ENCODE measurements around the gene SDE2.
"Not testable (repeated sequence)": the region's sequence is repeated elsewhere in the genome, so short reads cannot be mapped to it uniquely, and the experiment has no call there.

The SDE2 gene

GRCh38 chr1:225973158-225973557 is 26.0 kb downstream of the SDE2 start:
- DNase-seq, result no peak

DNA sequence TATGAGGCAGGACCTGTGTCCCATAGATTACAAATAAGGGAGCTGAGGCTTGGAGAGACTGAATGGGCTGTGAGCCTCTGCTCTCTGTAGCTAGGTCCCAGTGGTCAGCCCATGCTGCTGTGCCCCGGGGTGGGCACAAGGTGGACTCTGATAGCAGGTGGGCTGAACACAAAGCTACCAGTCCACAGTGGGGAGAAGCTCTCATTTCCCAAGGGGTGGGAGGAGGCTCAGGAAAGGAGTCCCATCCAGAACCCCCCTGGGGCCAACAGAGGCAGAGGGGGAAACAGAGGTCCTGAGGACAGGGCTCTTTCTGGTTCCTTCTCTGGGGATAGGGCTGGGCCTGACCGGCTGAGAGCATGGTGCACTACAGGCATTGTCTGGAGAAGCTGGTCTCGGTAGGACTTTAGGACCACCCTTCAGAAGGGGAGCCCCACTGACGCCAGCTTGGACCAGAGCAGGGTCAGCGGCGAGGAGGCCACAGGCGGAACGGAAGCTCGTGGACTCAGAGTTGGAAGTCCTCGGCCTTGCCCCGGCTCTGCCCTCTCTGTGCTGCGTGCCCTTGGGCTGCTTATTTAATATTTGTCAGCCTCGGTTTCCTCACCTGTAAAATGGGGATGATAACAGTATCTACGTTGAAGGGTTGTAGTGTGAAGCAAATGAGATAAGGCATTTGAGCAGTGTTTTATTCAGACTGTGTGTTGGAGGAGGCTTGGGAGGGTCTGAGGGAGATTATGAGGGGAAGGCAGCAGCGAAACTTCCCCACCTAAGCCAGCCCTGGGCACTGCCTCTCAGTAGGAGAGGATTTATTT is 26.6 kb downstream of the SDE2 start:
- DNase-seq, result no peak

DNA sequence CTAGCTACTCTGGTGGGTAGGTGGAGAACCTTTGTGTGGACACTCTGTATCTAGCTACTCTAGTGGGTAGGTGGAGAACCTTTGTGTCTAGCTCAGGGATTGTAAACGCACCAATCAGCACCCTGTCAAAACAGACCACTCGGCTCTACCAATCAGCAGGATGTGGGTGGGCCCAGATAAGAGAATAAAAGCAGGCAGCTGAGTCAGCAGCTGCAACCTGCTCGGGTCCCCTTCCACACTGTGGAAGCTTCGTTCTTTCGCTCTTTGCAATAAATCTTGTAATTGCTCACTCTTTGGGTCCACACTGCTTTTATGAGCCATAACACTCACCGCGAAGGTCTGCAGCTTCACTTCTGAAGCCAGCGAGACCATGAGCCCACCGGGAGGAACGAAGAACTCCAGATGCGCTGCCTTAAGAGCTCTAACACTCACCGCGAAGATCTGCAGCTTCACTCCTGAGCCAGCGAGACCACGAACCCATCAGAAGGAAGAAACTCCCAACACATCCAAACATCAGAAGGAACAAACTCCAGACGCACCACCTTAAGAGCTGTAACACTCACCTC is 28.5 kb downstream of the SDE2 start:
- not testable (repeated sequence) for DNase-seq

DNA sequence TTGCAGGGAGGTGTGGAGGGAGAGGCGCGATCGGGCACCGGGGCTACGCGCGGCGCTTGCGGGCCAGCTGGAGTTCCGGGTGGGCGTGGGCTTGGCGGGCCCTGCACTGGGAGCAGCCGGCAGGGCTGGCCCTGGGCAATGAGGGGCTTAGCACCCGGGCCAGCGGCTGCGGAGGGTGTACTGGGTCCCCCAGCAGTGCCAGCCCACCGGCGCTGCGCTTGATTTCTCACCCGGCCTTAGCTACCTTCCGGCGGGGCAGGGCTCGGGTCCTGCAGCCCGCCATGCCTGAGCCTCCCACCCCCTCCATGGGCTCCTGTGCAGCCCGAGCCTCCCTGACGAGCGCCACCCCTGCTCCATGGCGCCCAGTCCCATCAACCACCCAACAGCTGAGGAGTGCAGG is 29.4 kb downstream of the SDE2 start:
- not testable (repeated sequence) for DNase-seq

GRCh38 chr1:225965231-225965630 is 33.9 kb downstream of the SDE2 start:
- no peak for DNase-seq

- no peak for DNase-seq
Observed at GRCh38 chr1:225963735-225964530, 35.2 kb downstream of the SDE2 start.

DNA sequence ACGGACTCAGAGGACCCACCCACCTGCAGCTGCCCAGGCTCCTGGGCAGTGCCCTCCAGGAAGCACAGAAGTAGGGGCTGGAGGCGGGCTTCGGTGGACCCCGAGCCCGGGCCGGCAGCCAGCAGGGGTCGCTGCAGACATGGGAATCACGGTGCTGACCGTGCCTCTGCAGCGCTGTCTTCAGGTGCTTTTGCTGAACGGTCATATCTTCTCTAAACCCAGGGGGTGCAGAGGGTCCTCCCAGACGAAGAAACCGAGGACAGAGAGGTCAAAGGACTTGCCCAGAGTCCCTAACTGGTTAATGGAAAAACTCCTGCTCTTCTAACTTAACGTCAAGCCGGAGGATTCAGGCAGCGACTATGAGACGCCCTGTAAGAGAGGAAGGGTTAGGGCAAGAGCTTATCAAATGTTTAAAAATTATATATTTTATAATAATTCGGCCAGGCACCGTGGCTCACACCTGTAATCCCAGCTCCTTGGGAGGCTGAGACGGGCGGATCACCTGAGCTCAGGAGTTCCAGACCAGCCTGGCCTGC is 36.6 kb downstream of the SDE2 start:
- DNase-seq, result peak; percentile 37

- no peak for DNase-seq
Observed at GRCh38 chr1:225961659-225962439, 37.3 kb downstream of the SDE2 start.

DNA sequence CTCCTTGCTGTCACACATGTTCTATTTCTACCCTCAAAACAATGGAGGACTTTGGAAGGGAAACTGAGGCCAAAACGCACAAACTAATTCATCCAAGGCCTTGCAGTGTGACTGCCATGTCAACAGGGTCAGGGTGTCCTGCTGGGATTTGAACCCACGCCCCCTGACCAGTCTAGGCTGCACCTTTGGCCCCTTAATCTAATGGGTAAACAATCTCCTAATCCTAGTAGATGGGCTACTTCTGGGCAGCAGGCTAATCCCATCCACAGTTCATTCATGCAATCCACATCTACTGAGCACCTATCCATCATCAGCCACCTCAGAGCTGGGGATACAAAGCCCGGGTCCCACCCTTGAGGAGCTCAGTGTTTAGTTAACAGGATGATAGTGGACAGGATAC is 41.1 kb downstream of the SDE2 start:
- DNase-seq, result no peak

DNA sequence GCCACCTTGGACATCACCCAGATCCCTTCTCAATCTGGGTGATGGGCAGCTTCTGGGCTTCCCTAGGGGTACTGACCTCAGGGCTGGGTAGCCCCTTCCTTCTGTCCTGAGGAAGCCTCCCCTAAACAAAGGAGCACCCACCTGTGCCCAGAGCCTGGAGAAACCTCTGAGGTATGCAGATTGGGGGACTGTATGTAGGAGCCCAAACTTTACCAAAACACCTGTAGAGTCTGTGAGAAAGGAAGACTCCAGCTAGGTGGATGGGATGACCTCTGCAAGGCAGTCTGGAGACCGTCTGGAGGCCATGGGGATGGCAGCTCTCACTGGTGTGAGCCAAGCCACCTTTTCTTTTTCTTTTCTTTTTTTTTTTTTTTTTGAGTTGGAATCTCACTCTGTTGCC is 44.4 kb downstream of the SDE2 start:
- DNase-seq, result no peak

DNA sequence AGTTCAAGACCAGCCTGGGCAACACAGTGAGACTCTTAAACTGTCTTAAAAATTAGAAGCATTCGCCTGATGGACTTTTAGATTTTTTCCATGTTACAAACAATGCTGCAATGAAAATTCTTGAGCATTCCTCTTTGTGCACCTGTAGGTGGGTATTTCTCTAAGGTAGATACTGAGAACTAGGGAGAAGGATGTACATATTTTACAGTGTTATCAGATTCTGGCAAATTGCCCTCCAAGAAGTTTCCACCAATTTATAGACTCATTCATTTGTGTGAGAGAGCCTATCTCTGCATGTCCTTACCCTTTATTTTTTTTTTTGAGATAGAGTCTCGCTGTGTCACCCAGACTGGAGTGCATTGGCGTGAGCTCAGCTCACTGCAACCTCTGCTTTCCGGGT is 45.8 kb downstream of the SDE2 start:
- DNase-seq, result no peak

- no peak for DNase-seq
Observed at GRCh38 chr1:225950905-225951497, 48.1 kb downstream of the SDE2 start.

DNA sequence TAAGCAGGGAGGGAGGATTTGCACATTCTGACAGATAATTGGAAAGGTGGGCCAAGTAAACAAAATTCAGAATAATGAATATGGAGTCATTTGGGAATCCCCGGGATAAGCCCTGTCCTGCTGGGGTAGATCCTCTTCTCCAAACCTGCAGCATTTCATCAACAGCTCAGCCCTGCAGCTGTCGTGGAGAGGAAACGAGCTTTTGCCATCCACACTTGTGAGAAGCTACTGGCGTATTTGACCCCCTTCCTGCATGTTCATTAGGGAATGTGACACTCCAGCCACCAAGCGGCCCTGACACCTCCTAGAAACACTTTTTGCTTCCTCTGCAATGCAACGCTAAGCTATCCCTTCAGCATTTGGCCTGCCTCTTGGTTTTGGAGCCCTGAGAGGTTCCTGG is 50.1 kb downstream of the SDE2 start:
- no peak for DNase-seq

DNA sequence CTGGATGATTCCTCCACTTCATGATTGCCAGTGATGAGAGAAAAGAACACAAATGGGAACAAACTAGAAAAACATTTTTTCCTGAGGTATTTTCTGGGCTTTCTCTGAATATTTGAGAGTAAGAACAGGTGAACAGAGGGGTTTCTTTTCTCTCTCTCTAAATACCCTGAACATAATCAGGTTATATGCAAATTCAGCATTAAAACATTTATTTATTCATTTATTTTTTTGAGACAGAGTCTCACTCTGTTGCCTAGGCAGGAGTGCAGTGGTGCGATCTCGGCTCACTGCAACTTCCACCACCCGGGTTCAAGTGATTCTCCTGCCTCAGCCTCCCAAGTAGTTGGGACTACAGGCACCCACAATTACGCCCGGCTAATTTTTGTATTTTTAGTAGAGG is 52.3 kb downstream of the SDE2 start:
- no peak for DNase-seq

GRCh38 chr1:225946082-225946620 is 53.0 kb downstream of the SDE2 start:
- DNase-seq, result no peak

DNA sequence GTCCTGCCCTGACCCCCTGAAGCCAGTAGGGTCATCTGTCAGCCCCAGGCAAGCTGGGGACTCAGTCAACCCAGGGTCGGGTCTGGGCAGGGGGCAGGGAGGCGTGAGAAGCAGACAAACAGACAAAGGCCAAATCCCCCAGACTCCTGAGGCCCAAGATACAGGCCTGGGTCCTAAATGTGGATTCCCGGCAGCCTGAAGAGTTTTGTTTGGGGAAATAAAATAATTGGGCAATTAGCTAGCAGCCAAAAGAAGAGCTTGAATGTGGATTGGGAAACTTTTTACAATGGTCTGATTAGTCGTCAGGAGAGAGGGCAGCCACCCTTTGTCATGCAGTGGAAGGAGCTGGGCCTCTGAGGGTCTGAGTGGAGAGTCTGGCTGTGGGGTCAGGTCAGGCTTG is 53.6 kb downstream of the SDE2 start:
- no peak for DNase-seq

DNA sequence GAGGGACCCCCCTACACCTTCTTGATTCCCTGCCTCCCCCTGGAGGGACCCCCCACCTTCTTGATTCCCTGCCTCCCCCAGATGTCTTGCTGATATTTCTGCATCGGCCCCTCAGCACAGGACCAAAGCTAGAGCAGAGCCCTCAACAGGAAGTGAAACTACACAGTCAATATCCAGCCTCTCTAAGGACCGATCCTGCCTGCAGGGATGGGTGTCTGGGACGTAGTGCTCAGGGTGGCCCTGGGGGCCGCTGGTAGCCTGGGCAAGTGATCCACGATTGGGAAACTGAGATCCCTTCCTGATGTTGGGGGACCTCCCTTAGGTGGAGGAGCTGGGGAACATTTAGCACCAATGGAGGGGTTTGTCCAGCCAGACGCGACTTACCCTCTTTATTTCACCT is 54.2 kb downstream of the SDE2 start:
- DNase-seq, result no peak

DNA sequence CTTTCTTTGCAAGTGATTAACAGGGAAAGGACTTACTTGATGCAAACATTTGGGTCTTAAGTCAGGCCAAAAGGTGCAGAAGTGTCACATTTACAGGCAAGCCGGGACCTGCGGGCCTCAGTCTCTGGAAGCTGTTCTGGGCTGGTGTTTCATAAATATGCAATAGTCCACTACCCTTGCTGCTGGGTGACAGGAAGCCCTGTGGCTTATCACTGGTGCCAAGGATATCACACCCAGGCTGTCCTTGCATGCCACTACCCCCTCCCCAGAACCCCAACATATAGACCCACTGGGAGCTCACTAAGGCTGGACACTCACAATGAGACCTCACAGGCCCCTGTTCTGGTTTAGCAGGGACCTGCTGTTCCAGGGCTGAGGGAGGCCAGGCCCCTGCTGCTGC is 54.8 kb downstream of the SDE2 start:
- DNase-seq, result no peak

GRCh38 chr1:225943582-225943981 is 55.6 kb downstream of the SDE2 start:
- DNase-seq, result no peak

GRCh38 chr1:225942574-225942973 is 56.6 kb downstream of the SDE2 start:
- no peak for DNase-seq

GRCh38 chr1:225941942-225942222 is 57.3 kb downstream of the SDE2 start:
- no peak for DNase-seq

- DNase-seq, result no peak
Observed at GRCh38 chr1:225941187-225941941, 57.8 kb downstream of the SDE2 start, which contains the start of gene LEFTY2. Gene LEFTY2 (minus strand): TSS chr1:225941220. CDS start chr1:225941140, 80 bp downstream.

Data from CD4-positive, alpha-beta T cell treated with Interleukin-4 for 4 hours (primary cell).